Measurements from ENCODE around the gene HLX. TPM values are rescaled to one million over a fixed set of nuclear protein-coding genes. Genes with fewer than 3 reads are reported as not detected.

The HLX gene
- total RNA-seq, 1 donor from 2014 or later = 0.48 TPM

GRCh38 chr1:220893701-220894024 lies 14.4 kb downstream of the HLX start:
- no peaks in the 10 kb centered on the region for H3K4me1 Mint-ChIP-seq (ENCODE audit: low read depth)
- H3K9me3 Mint-ChIP-seq (ENCODE audit: low read depth) = peaks cover 3% of the 10 kb centered on the region
- no peaks in the 10 kb centered on the region for H3K36me3 Mint-ChIP-seq (ENCODE audit: insufficient read depth)
- no peak overlapping the region for H3K27ac Mint-ChIP-seq
- DNase-seq (ENCODE audit: low spot score, unreplicated experiment) = no peak
- no peak overlapping the region for H3K4me3 Mint-ChIP-seq (ENCODE audit: low read depth)
- TF ChIP-seq, protein P1, sequence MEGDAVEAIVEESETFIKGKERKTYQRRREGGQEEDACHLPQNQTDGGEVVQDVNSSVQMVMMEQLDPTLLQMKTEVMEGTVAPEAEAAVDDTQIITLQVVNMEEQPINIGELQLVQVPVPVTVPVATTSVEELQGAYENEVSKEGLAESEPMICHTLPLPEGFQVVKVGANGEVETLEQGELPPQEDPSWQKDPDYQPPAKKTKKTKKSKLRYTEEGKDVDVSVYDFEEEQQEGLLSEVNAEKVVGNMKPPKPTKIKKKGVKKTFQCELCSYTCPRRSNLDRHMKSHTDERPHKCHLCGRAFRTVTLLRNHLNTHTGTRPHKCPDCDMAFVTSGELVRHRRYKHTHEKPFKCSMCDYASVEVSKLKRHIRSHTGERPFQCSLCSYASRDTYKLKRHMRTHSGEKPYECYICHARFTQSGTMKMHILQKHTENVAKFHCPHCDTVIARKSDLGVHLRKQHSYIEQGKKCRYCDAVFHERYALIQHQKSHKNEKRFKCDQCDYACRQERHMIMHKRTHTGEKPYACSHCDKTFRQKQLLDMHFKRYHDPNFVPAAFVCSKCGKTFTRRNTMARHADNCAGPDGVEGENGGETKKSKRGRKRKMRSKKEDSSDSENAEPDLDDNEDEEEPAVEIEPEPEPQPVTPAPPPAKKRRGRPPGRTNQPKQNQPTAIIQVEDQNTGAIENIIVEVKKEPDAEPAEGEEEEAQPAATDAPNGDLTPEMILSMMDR (IDR thresholded peaks at IDR 0.05; ENCODE audit: unreplicated experiment) = no peak
- H3K27me3 Mint-ChIP-seq = peaks cover 99% of the 10 kb centered on the region

DNA sequence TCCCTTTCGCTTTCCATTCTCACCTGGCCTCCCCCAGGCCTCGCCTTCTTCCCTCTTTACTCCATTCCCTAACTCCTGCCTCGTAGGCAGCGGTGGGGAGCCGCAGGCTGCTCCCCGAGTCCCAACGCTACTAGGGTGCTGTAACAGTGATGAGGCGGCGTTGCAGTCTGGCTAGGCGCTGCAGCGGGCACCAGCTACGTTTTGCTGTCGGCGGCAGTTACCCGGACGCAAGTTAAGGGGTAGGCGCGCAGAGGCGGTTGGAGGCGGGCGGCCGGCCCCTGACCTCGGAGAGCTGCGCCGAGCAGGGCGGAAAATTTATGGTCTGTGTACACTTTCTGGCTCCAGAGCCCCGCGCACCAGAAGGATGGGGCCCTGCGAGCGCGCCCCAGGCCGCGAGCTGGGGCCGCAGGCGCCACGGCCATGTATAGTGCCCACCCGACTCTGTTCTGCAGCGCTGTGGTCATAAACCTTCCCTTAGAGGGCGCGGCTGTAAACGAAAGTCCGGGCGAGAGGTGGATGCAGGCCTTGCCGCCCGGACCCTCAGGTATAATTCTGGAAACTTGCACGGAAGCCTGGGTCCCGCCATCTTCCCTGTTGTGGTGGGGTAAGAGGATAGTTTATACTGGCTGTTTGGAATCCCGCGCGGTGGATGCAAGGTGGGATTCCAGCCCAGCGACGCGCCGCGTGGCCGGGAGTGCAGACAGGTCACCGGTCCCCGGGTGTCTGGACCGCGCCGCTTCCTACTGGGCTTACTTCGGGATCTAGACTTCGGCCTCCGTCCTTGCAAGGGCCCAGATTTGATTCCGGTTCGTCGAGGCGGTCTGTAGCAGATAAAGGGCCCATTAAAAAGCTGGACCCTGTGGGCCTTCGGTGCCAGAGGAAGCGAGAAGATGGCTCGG lies 15.0 kb downstream of the HLX start:
- Mint-ChIP-seq H3K4me3 (ENCODE audit: low read depth) (peak overlapping the region; percentile 40), H3K27me3 (peaks cover 99% of the 10 kb centered on the region), H3K9me3 (ENCODE audit: low read depth) (peaks cover 3% of the 10 kb centered on the region)

DNA sequence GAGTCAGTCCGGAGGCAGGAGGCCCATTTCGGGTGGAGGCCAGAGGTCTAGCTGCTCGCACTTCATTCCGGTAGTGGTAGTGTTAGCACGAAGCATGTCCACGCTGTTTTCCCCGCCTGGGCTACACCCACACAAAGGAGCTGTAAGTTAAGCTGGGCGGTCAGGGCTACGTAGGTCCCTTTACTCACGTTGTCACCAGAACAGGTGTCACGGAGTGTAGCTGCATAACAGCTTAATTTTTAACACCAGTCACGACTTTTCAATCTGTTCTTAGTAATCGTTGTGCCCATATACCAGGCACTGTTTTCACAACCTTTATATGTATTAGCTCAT lies 15.6 kb downstream of the HLX start:
- DNase-seq (ENCODE audit: low spot score, unreplicated experiment) = no peak
- Mint-ChIP-seq H3K9me3 (ENCODE audit: low read depth) (peaks cover 3% of the 10 kb centered on the region), H3K36me3 (ENCODE audit: insufficient read depth) (no peaks in the 10 kb centered on the region), H3K27ac (no peak overlapping the region), H3K4me1 (ENCODE audit: low read depth) (no peaks in the 10 kb centered on the region), H3K4me3 (ENCODE audit: low read depth) (peak overlapping the region; percentile 40), H3K27me3 (peaks cover 99% of the 10 kb centered on the region)
- TF ChIP-seq, protein P1 (IDR thresholded peaks at IDR 0.05; ENCODE audit: unreplicated experiment) = no peak

More for the DNA sequence above, 15.0 kb downstream of the HLX start:
- Mint-ChIP-seq H3K36me3 (ENCODE audit: insufficient read depth) (no peaks in the 10 kb centered on the region), H3K4me1 (ENCODE audit: low read depth) (no peaks in the 10 kb centered on the region), H3K27ac (no peak overlapping the region)
- TF ChIP-seq, protein P1 (IDR thresholded peaks at IDR 0.05; ENCODE audit: unreplicated experiment) = no peak
- DNase-seq (ENCODE audit: low spot score, unreplicated experiment) = no peak

- H3K4me3 Mint-ChIP-seq (ENCODE audit: low read depth) = no peak overlapping the region
- peaks cover 3% of the 10 kb centered on the region for H3K9me3 Mint-ChIP-seq (ENCODE audit: low read depth)
- H3K4me1 Mint-ChIP-seq (ENCODE audit: low read depth) = peaks cover 5% of the 10 kb centered on the region
- no peak for DNase-seq (ENCODE audit: low spot score, unreplicated experiment)
- H3K27ac Mint-ChIP-seq = no peak overlapping the region
- peaks cover 99% of the 10 kb centered on the region for H3K27me3 Mint-ChIP-seq
- TF ChIP-seq, protein P1 (IDR thresholded peaks at IDR 0.05; ENCODE audit: unreplicated experiment) = no peak
- H3K36me3 Mint-ChIP-seq (ENCODE audit: insufficient read depth) = no peaks in the 10 kb centered on the region
These were observed 16.2 kb downstream of the HLX start for GRCh38 chr1:220895412-220895946.

DNA sequence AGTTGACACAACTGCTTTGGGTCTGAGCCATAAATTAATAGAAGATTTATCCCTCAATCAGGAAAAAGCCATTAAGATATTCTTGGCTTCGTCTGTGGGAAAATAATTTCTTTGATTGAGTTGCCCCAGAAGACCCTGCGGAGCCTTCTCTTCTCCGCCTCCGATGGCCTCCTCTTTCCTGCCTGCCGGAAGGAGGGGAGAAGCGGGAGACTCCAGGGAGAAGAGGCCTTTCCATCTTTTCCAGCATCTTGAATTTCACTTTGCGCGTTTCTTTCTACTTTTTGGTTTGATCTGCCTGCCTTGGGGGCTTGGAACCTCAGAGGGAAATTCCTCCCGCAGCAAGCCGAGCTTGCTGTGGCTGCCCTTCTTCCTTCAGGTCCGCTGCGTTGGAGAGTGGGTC lies 16.8 kb downstream of the HLX start:
- peaks cover 99% of the 10 kb centered on the region for H3K27me3 Mint-ChIP-seq
- no peak overlapping the region for H3K4me3 Mint-ChIP-seq (ENCODE audit: low read depth)
- no peaks in the 10 kb centered on the region for H3K36me3 Mint-ChIP-seq (ENCODE audit: insufficient read depth)
- TF ChIP-seq, protein P1 (IDR thresholded peaks at IDR 0.05; ENCODE audit: unreplicated experiment) = no peak
- H3K27ac Mint-ChIP-seq = no peak overlapping the region
- DNase-seq (ENCODE audit: low spot score, unreplicated experiment) = no peak
- H3K9me3 Mint-ChIP-seq (ENCODE audit: low read depth) = peaks cover 3% of the 10 kb centered on the region
- H3K4me1 Mint-ChIP-seq (ENCODE audit: low read depth) = peaks cover 10% of the 10 kb centered on the region

All from progenitor cell of endocrine pancreas (in vitro differentiated cells).